ENCODE data around the gene ZCCHC2.

DNA sequence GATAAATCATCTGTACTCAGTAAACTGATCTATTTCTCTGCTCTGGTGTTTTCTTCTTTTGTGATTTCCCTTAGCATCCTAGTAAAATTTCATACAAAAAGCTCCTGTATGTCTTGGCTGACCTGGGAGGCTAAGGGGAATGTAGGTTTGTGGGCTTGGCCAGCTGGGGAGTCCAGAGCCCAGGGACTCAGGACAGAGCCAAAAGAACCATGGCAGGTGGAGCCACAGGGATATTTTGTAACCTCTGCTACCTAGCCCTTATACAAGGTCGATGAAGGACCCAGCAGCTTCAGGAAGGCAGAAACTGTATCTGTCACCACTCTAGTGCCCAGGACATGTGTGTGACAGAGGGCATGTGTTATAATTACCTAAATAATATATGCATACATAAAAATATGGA is 22.7 kb upstream of the ZCCHC2 start:
- TF ChIP-seq, protein P1, sequence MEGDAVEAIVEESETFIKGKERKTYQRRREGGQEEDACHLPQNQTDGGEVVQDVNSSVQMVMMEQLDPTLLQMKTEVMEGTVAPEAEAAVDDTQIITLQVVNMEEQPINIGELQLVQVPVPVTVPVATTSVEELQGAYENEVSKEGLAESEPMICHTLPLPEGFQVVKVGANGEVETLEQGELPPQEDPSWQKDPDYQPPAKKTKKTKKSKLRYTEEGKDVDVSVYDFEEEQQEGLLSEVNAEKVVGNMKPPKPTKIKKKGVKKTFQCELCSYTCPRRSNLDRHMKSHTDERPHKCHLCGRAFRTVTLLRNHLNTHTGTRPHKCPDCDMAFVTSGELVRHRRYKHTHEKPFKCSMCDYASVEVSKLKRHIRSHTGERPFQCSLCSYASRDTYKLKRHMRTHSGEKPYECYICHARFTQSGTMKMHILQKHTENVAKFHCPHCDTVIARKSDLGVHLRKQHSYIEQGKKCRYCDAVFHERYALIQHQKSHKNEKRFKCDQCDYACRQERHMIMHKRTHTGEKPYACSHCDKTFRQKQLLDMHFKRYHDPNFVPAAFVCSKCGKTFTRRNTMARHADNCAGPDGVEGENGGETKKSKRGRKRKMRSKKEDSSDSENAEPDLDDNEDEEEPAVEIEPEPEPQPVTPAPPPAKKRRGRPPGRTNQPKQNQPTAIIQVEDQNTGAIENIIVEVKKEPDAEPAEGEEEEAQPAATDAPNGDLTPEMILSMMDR (IDR thresholded peaks at IDR 0.05): no peak
- TF ChIP-seq EP300 (IDR thresholded peaks at IDR 0.05): no peak
- TF ChIP-seq POLR2AphosphoS5 (IDR thresholded peaks at IDR 0.05): no peak
- no peak for TF ChIP-seq POLR2A (IDR thresholded peaks at IDR 0.05)
